C1 segment of cervical spinal cord (tissue), 14 donors: ENCODE measurements around the gene MECR.
A peak's percentile ranks its signal among the peaks of the same experiment; 100 is the strongest.

Experiments used
- DNase-seq, 14 donors: peaks; one replicate each; lab custom pipeline; 2025; lab: John Stamatoyannopoulos, UW

MECR gene

GRCh38 chr1:29255134-29255666 lies 24.5 kb upstream of the MECR start:
- no peak for DNase-seq

GRCh38 chr1:29254346-29254745 lies 23.6 kb upstream of the MECR start:
- no peak for DNase-seq

- no peak for DNase-seq
Observed at GRCh38 chr1:29253180-29253579, 22.4 kb upstream of the MECR start.

- no peak for DNase-seq
Observed at GRCh38 chr1:29251164-29252124, 20.7 kb upstream of the MECR start.

GRCh38 chr1:29249951-29250581 lies 19.3 kb upstream of the MECR start:
- no peak for DNase-seq

GRCh38 chr1:29249170-29249691 lies 18.5 kb upstream of the MECR start:
- no peak for DNase-seq

GRCh38 chr1:29248409-29248808 lies 17.7 kb upstream of the MECR start:
- DNase-seq, result no peak

- DNase-seq, result no peak
Observed at GRCh38 chr1:29247571-29248273, 17.0 kb upstream of the MECR start.

- DNase-seq, result no peak
Observed at GRCh38 chr1:29247044-29247443, 16.3 kb upstream of the MECR start.

- DNase-seq, result peak in 2 of 14 donors; percentile 14 to 18
Observed at GRCh38 chr1:29245876-29246275, 15.1 kb upstream of the MECR start.

- DNase-seq, result no peak
Observed at GRCh38 chr1:29245261-29245660, 14.5 kb upstream of the MECR start.

GRCh38 chr1:29243871-29244200 lies 13.1 kb upstream of the MECR start:
- DNase-seq, result no peak

GRCh38 chr1:29243023-29243870 lies 12.5 kb upstream of the MECR start:
- no peak for DNase-seq

- no peak for DNase-seq
Observed at GRCh38 chr1:29240986-29241385, 10.3 kb upstream of the MECR start.

GRCh38 chr1:29240400-29240837 lies 9.7 kb upstream of the MECR start:
- DNase-seq, result no peak

- no peak for DNase-seq
Observed at GRCh38 chr1:29239142-29239541, 8.4 kb upstream of the MECR start.

- no peak for DNase-seq
Observed at GRCh38 chr1:29238620-29239002, 7.9 kb upstream of the MECR start.

GRCh38 chr1:29237852-29238619 lies 7.3 kb upstream of the MECR start:
- DNase-seq, result peak in 1 of 14 donors; percentile 23

- peak in 2 of 14 donors; percentile 21 to 36 for DNase-seq
Observed at GRCh38 chr1:29237129-29237821, 6.5 kb upstream of the MECR start.
